Measurements from ENCODE around the gene ACRBP. TPM values are rescaled to one million over a fixed set of nuclear protein-coding genes. Genes with fewer than 3 reads are reported as not detected.

Gene ACRBP
- total RNA-seq, 1 donor from 2014 or later = 1.2 TPM

DNA sequence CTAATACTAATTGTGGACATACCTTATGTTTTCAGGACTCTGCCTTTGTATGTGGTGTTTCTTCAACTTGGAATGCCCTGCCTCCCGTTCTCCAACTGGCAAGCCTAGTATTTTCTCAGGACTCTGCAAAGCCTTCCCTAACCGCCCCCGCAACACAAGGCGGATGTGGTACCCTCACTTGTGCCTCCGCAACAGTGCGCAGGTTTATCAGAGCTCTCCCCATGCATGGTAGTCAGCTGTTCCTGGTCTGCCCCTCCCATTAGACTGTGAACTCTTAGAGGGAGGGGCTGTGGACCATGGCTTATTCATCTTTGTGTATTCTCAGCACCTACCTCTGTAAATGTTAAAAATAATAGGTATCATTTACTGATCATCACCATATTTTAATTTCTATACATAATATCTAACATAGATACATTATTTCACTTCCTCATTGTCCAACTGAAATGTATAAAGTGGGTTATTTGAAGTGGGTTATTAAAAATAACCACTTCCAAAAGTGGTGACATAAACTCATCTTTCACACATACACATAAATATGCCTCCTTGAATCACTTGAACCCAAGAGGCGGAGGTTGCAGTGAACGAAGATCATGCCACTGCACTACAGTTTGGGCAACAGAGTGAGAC lies 20.5 kb downstream of the ACRBP start:
- DNase-seq (ENCODE audit: missing footprints) (no peak), ATAC-seq (no peak)

DNA sequence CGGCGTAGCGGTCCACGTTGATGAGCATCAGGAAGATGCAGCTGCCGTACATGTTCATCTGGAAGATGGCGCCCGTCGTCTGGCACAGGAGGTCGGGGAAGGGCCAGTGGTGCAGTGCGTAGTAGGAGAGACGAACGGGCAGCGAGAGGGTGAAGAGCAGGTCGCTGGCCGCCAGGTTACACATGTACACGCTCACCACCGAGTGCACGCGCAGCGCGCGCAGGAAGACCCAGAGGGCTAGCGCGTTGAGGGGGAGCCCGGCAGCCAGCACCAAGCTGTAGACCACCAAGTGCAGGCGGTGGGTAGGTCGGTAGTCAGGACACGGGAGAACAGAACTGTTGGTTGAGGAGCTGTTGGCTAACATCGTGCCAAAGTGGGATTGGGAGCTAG lies 26.4 kb downstream of the ACRBP start:
- DNase-seq (ENCODE audit: missing footprints) (no peak), ATAC-seq (no peak)
- intact Hi-C loops (cut with DNase I) = no loop called here

More for the DNA sequence above, 20.5 kb downstream of the ACRBP start:
- intact Hi-C loops (cut with DNase I) = no loop called here

DNA sequence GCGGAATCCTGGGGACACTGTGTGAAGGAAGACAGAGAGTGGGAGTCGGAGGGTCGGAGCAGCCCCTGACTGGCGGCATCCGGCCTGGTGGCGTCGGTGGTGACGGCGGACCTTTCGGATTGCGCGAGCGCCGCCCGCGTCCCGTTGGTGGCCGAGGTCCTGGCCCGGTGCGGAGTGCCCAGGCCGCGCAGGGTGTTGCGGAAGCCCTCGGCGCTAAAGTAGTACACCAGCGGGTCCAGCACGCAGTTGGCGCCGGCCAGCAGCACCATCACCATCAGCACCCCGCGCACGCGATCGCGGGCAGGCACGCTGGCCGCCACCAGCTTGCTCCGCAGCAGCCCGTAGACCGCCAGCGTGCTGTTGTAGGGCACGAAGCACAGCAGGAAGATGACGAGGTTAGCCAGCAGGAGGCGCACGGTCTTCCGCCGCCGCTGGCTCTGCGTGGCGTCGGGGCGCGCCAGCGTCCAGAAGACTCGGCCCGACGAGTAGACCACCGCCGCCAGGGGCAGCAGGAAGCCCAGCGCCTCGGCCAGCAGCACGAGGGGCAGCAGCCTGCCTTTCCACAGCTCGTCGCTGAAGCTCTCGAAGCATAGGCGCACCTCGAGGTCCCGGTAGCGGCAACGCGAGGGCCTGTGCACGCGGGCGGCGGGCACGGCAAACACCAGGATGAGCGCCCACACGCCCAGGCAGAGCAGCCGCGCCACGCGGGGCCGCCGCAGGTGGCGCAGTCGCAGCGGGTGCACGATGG lies 26.9 kb downstream of the ACRBP start:
- ATAC-seq (no peak), DNase-seq (ENCODE audit: missing footprints) (peak; percentile 76)
- intact Hi-C loops (cut with DNase I) = no loop called here

DNA sequence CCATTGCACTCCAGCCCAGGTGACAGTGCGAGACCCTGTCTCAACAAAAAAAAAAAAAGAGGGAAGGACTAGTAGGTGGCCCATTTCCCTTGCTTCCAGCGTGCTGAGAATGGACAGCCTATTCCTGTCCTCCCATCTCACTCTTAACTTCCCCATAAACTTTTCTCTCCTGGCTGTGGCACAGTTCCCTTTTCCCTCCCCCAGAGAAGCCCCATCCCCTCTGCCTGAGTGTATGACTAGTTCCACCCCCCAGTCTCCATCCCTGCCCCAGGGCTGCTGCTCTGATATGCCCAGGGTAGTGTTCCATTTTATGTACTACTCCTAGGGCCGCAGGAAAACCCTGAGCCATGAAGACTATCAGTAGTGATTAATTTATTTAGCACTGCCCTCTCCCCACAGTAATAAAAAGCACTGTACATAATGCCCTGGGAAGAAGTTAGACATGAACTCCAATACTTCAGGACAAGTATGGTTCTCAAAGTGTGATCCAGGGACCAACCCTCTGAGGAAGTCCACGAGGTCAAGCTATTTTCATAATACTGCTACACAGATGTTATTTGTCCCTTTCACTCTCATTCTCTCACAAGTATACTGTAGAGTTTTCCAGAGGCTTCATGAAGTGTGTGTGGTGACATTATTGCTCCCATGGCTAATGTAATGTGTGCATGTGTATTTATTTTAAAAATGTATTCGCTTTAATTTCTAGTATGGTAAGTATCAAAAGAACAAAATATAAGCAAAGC lies 28.6 kb downstream of the ACRBP start:
- ATAC-seq (no peak), DNase-seq (ENCODE audit: missing footprints) (no peak)
- intact Hi-C loops (cut with DNase I) = loop anchor here (5.0 kb wide), 2 partner anchors 44 to 159 kb away; partner anchors contain the start of gene ING4

DNA sequence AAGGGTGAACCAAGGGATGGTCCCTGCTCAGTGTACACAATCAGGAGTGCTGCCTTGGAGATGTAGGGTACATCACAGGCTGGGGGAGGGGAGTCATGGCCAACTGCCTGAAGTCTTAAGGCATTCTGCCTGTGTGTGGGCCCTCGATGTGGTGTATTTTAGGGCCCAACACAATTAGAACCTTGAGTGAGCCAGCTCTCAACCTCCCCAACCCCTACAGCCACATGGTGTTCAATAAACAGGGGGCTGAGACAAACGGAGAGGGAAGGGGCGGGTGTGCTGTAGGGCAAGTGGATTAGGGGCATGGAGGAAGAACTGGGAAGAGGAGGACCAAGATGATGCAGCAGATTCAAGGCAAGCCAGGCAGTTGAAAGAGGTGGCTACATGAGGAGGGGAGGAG lies 31.4 kb downstream of the ACRBP start:
- DNase-seq (ENCODE audit: missing footprints) = no peak
- intact Hi-C loops (cut with DNase I) = loop anchor here (2.0 to 5.0 kb wide), 3 partner anchors 46 to 161 kb away; partner anchors contain the start of genes ING4 and ZNF384
- ATAC-seq = no peak

DNA sequence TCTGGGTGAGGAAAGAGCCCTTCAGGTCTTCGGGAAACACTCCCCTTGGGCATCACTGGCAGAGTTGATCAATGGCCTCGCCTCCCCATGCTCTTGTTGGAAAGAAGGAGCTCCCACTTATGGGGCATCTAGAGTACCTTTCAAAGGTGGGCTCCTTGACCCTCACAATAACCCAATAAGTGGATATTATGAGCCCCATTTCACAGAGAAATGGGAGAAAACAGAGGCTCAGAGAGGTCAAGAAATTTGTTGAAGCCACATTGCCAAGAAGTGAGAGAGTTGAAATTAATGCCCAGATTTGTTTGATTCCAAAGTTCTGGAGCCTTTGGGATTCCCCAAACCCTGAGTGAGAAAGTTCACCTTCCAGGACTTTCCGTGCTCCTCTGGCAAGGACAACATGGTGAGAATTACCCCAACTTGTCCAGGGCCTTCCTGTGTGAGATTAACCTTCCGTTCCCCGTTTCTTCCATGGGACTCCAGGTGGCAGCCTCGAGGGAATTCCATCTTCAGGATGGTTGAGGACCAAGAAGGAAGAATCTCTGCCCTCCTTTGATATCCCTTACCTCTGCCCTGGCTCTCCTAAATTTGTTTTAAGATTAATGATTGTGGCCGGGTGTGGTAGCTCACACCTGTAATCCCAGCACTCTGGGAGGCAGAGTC lies 32.6 kb downstream of the ACRBP start:
- ATAC-seq (no peak), DNase-seq (ENCODE audit: missing footprints) (no peak)
- intact Hi-C loops (cut with DNase I) = loop anchor here (2.0 to 5.0 kb wide), 4 partner anchors 48 to 213 kb away; partner anchors contain the start of genes ING4, P3H3 and ZNF384

DNA sequence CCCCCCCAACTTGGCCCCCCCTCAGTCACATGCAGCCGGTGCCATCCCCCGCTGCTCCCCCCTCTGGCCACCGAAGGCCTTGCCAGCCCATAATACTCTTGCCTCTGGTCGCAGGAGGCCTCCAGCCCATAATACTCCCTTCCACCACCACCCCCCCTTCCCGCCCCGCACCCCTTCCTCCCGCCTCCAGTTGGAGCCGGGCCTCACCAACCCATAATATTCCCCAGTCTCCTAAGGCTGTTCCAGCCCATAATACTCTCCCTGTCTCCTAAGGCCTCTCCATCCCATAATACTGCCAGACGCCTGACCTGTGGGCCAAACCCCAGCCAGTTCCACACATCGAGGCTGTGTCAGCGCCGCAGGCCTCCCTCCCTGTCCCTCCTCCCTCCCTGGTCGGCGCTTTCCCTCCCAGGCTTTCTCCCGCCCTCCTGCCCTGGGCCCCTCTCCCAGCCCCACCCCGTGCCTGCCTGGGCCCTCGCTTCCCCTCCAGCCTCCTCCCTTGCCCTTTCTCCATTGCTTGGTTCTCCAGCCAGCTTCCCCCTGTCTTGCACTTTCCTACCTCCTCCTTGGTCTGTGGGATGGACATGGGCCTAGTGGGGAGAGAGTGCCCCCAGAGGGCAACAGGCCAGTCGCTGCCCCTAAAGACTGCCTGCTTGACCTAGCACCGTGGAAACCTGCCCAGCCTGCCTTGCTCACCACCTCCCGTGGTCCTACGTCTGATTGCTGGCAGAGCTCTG lies 33.3 kb downstream of the ACRBP start:
- ATAC-seq (peak; percentile 89), DNase-seq (ENCODE audit: missing footprints) (peak; percentile 92)
- intact Hi-C loops (cut with DNase I) = loop anchor here (2.0 to 5.0 kb wide), 2 partner anchors 75 to 213 kb away; partner anchors contain the start of genes P3H3 and ZNF384

DNA sequence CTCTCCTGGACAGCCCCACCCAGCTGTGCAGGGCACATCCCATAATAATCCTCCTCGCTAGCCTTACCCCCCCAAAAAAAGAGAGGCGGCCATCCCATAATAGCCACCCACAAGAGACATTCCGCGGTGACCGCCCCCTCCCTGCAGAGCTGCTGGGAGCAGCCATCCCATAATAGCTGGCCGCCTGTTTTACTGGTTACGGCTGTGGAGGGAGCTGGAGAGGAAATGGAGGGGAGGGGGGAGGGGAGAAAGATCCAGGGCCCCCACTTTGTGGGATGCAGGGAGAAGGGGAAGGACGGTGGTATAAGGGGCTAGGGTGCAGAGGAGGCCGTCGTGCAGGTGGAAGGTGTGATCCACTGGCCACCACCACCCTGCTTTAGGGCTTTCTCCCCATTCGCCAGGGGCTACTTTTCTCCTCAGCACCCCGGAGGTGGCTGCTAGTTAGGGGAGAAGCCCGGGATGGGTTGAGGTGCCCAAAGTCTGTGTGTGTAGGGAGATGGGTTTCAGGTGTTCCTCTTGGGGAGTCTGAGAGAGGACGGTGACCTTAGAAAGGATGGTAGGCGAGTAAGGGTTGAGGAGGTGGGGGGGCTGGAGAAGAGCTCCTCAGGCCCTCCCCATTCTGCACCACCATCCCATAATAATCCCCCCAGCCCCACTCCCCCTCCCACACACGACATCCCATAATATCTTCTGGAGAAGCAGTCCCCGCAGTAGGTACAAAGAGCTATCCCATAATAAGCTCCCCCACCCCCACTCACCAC lies 34.0 kb downstream of the ACRBP start:
- intact Hi-C loops (cut with DNase I) = loop anchor here (5.0 kb wide), 1 partner anchor 214 kb away; the partner anchor contains the start of gene P3H3
- ATAC-seq (peak; percentile 40), DNase-seq (ENCODE audit: missing footprints) (peak; percentile 81)

DNA sequence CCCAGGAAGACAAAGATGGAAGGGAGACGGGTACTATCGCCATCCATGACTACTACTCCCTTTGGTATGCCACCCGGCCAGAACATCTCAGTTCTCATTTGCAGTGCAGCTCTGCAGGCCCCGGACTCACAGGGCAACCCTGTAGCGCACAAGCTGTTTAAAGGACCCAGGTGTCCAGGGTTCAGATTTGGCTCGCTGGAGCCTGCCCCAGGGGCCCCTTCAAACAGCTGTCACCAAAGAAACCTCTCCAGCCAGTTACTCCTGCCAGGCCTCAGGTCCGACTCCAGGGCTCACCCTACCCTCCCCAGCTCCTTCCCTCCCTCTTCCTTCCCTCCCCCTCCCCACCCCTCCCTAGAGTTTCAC lies 34.6 kb downstream of the ACRBP start:
- intact Hi-C loops (cut with DNase I) = loop anchor here (5.0 kb wide), 1 partner anchor 215 kb away; the partner anchor contains the start of gene P3H3
- ATAC-seq (no peak), DNase-seq (ENCODE audit: missing footprints) (no peak)

DNA sequence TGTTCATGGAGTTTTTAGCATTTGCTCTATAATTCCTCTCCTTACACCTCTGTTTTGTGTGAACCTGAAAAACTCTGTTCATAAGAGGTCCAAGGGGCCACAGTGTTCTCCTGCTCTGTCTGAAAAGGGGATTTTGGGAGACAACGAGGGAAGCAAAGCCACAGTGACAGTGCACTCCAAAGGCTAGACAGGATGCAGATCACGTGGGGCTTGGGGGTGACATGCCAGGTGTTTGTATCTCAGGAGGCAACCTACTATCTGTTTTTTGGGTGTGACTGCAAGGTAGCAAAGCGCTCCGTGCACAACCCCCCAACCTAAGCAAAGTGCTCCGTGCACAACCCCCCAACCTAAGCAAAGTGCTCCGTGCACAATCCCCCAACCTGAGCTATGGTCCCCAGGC lies 35.0 kb downstream of the ACRBP start:
- intact Hi-C loops (cut with DNase I) = loop anchor here (5.0 kb wide), 1 partner anchor 215 kb away; the partner anchor contains the start of gene P3H3
- DNase-seq (ENCODE audit: missing footprints) (no peak), ATAC-seq (no peak)

DNA sequence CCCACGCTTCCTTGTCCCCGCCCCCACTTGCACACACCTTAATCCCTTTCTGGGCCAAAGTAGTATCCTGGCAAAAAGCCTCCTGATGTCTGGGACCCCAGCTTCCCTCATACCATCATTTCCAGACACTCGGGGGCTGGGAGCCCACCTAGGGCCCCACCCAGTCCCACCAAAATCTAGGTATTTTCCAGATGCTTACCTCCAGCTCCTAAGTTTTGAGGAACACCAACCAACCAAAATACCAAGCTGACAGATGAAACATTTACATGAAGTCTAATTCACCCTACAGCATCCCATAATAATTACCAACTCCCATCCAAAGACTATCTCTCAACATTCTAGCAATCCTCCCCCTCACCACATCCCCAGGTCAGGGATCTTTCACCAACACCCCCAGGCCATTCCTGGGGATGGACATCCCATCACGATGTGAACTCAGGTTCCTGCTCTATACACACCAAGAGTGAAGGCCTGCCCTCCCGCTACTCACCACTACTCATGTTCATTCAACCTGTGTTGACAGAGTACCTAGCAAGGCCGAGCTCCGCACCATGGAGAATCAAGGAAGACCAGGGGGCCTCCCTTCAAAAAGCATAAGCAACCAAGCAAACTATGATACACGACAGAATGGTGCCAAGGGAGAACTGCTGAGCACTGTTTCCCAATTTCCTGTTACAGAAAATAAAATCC lies 38.5 kb downstream of the ACRBP start:
- intact Hi-C loops (cut with DNase I) = loop anchor here (5.0 kb wide), 1 partner anchor 41 kb away; the partner anchor contains the start of gene NOP2
- ATAC-seq = no peak
- no peak for DNase-seq (ENCODE audit: missing footprints)

DNA sequence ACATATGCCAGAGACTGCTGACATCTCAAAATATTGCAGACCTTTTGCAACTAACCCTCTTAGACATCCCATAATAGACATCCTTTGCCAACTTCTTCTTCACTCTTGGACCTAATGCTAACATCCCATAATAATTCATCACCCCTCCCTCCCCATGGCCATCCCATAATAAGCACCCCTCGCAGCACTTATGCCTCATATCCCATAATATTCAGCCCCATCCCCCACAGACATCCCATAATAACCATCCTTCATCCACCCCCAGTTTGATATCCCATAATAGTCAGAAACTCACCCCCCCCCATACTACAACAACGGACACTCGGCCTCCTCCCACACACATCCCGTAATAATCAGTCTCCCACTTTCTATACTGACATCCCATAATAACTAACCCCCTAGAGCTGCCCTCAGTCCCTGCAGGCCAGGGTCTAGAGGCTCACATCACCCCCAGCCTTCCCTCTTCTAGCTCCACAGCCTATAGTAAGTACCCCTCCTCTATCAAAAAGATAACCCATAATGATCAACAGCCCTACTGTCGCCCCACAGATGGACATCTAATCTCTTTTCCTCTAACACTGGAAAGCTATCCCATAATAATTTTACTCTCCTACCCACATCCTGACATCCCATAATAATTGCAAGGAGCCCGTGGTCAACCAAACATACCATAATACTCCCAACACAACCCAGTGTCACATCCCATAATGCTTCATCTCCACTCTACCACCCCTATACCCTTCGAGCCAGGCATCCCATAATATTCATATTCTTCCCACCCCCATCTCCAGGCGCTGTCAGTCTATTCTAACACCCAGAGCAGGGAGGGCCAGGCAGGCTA lies 39.3 kb downstream of the ACRBP start:
- DNase-seq (ENCODE audit: missing footprints) (no peak), ATAC-seq (peak; percentile 9)
- intact Hi-C loops (cut with DNase I) = loop anchor here (5.0 kb wide), 1 partner anchor 41 kb away; the partner anchor contains the start of gene NOP2

DNA sequence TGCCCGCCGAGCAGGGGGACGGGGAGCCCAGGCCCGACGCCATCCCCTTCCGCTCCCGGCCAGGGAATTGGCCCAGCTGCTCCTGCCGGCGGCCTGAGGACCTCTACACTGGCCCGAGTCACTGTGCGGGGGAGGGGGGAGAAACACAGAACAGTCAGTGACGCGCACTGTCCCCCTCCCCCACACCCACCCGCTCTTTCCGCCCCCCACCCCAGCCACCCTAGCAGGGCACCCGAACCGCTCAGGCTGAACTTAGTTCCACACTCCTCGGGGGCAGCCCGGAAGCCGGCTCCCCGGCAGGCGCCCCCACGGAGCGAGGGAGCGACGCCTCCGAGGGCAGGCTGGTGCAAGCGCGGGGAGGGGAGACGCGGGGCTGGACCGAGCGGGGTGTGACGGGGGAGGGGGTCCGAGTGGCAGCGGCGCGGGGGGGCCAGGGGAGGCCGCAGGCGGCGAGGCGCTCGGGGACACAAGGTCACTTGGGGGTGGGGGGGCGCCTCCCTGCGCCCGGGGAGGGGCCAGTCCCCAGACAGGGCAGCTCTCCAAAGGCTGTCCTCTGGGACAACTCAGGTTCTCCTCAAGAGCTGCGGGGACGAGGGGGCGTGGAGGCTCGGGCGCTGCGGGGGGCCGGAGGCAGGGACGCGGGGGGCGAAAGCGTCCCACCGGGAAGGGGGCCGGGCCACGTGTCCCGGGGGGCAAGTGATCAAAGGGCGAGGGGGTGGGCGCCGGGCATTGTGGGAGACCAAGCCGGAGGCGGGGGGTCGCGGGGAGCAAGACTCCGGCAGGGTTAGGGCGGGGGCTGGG lies 40.7 kb downstream of the ACRBP start:
- intact Hi-C loops (cut with DNase I) = loop anchor here (5.0 kb wide), 1 partner anchor 39 kb away; the partner anchor contains the start of gene NOP2
- ATAC-seq (peak; percentile 61), DNase-seq (ENCODE audit: missing footprints) (peak; percentile 89)

DNA sequence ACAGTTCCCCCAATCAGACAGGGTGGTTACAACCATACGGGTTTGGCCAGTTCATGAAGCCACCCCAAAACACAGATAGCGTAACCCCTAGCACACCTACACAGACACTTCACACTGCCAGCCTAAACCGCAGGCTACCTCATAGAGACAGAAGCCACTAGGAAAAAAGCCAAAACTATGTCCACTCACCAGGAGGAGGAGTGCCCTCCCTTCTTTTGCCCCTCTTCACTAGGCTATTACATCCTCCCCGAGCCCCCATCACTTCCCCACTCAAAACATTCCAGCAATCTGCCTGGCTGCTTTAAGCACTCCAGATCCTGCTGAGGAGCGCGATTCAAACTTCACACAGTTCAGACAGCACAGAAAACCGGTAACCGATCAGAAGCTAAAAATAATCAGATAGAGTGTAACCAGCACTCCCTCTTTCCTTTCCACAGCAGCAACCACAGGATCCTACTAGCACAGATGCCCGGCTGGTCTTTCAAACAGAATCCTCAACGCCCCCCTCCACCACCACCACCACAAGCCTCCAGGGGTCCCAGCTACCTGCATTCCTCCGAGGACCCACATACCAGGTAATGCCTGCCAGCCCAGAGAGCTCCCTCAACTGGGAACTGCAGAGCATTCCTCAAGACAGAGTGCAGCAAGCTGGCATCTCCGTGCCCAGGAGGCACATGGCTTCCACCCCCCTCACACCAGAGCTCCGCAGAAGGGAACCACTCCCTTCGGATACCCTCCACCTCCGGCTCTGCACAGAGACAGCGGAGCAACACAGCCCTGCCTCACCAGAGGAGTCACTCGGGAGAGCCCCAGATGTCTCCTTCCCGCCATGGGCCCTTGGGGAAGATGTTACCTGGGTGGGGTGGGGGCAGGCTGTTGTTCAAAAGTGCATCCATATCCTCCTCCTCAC lies 41.6 kb downstream of the ACRBP start:
- intact Hi-C loops (cut with DNase I) = loop anchor here (5.0 kb wide), 1 partner anchor 38 kb away; the partner anchor contains the start of gene NOP2
- ATAC-seq = peak; percentile 3
- DNase-seq (ENCODE audit: missing footprints) = no peak
